Hepatocyte (in vitro differentiated cells): ENCODE data around the gene DOCK2. TPM values are rescaled to one million over a fixed set of nuclear protein-coding genes. Genes with fewer than 3 reads are reported as not detected.
"Not testable (repeated sequence)": the region's sequence is repeated elsewhere in the genome, so short reads cannot be mapped to it uniquely, and the experiment has no call there.

Experiments used
- DNase-seq: peaks from one replicate; pipeline ENCODE4 v3.0.0-alpha.2; 2016; ENCODE audit warnings: low spot score
- H2AFZ ChIP-seq: fragments of 200-600 bp; sonication (generic); 2 replicates; pipeline ENCODE4 v1.6.0; 2016; ENCODE audit warnings: antibody characterized with exemption, mild to moderate bottlenecking
- H3K27ac ChIP-seq: fragments of 200-600 bp; sonication (generic); 2 replicates; pipeline ENCODE4 v1.5.1; 2016; ENCODE audit warnings: mild to moderate bottlenecking
- H3K27me3 ChIP-seq: fragments of 200-600 bp; sonication (generic); 2 replicates; pipeline ENCODE4 v1.6.1; 2016
- H3K36me3 ChIP-seq: fragments of 200-600 bp; sonication (generic); replicated peaks from 2 replicates; pipeline ENCODE4 v1.5.1; 2016; ENCODE audit warnings: low read depth; ENCODE audit not compliant: insufficient read depth
- H3K4me1 ChIP-seq: fragments of 200-600 bp; sonication (generic); 2 replicates; pipeline ENCODE4 v1.5.1; 2016; ENCODE audit warnings: mild to moderate bottlenecking, moderate library complexity; ENCODE audit not compliant: insufficient read depth
- H3K4me2 ChIP-seq: fragments of 200-600 bp; sonication (generic); 2 replicates; pipeline ENCODE4 v1.6.0; 2016
- H3K4me3 ChIP-seq: fragments of 200-600 bp; sonication (generic); 2 replicates; pipeline ENCODE4 v1.5.1; 2016; ENCODE audit warnings: mild to moderate bottlenecking
- H3K79me2 ChIP-seq: fragments of 200-600 bp; sonication (generic); 2 replicates; pipeline ENCODE4 v1.6.0; 2017; ENCODE audit warnings: mild to moderate bottlenecking
- H3K9me2 ChIP-seq: fragments of 200-600 bp; sonication (generic); replicated peaks from 2 replicates; pipeline ENCODE4 v1.6.0; 2017; ENCODE audit warnings: mild to moderate bottlenecking; ENCODE audit not compliant: insufficient read depth
- H3K9me3 ChIP-seq: fragments of 200-600 bp; sonication (generic); 2 replicates; pipeline ENCODE4 v1.5.1; 2016; ENCODE audit warnings: low read depth, mild to moderate bottlenecking
- H4K20me1 ChIP-seq: fragments of 200-600 bp; sonication (generic); 2 replicates; pipeline ENCODE4 v1.6.0; 2016; ENCODE audit warnings: mild to moderate bottlenecking; ENCODE audit not compliant: insufficient read depth, poor library complexity, severe bottlenecking
- EZH2 ChIP-seq: fragments of 200-600 bp; sonication (generic); IDR thresholded peaks from 2 replicates; pipeline ENCODE4 v1.6.1; 2016; ENCODE audit warnings: antibody characterized with exemption, mild to moderate bottlenecking, borderline replicate concordance
- EZH2phosphoT487 ChIP-seq: fragments of 200-600 bp; sonication (generic); IDR thresholded peaks from one replicate; pipeline ENCODE4 v1.6.1; 2018; ENCODE audit warnings: antibody characterized with exemption, mild to moderate bottlenecking, low read depth, moderate library complexity; ENCODE audit not compliant: unreplicated experiment, severe bottlenecking
- WGBS: methylation state at CpG from one replicate; pipeline ENCODE4 v1.1.6; 2016; ENCODE audit warnings: low lambda C conversion rate; ENCODE audit errors: missing lambda C conversion rate; 5-methylcytosine and 5-hydroxymethylcytosine counted together
- polyA plus RNA-seq: library from polyadenylated mRNA; unstranded; fragments of >200 nt; fragmentation: Nextera tagmentation; extraction: Ambion mirVana; gene quantifications from 2 replicates; pipeline ENCODE4 v1.2.1, GENCODE V29; 2016
- total RNA-seq: library from RNA; depleted of rRNA; stranded (reverse); fragments of >200 nt; gene quantifications from 2 replicates; pipeline ENCODE4 v1.2.3, GENCODE V29; 2014
- TF ChIP-seq, protein P1 (sequence below): fragments of 200-600 bp; sonication (generic); IDR thresholded peaks from 2 replicates; pipeline ENCODE4 v1.5.1; 2016; ENCODE audit warnings: antibody characterized with exemption, mild to moderate bottlenecking; ENCODE audit not compliant: poor library complexity

Gene DOCK2
- total and polyA plus RNA-seq, 2 experiments from 2014 or later, result 0.60 TPM; not detected in 1

DNA sequence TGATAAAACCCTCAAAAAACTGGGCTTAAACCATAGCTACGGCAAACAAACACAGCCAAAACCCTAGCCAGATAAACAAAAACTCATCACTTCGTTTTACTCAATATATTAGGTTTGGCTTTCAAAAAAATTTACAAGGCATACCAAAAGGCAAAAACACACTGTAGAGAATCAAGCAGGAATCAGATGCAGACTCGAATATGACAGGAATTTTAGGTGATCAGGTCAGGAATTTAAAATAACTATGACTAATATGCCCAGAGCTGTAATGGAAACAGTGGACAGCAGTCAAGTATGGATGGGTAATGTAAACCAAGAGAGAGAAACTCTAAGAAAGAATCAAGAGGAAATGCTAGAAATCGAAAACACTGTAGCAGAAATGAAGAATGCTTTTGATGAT is 26.5 kb upstream of the DOCK2 start:
- Histone ChIP-seq H3K4me2 (no peak overlapping the region), H4K20me1 (no peaks in the 10 kb centered on the region), H3K36me3 (no peaks in the 10 kb centered on the region), H2AFZ (no peak overlapping the region), H3K9me2 (no peaks in the 10 kb centered on the region), H3K27ac (no peak overlapping the region), H3K27me3 (peaks cover 1% of the 10 kb centered on the region), H3K79me2 (no peaks in the 10 kb centered on the region), H3K4me1 (no peaks in the 10 kb centered on the region), H3K4me3 (no peak overlapping the region), H3K9me3 (no peaks in the 10 kb centered on the region)
- 71% methylated on average over 4 of the region's 4 CpGs for WGBS
- DNase-seq, result no peak
- TF ChIP-seq, protein P1, sequence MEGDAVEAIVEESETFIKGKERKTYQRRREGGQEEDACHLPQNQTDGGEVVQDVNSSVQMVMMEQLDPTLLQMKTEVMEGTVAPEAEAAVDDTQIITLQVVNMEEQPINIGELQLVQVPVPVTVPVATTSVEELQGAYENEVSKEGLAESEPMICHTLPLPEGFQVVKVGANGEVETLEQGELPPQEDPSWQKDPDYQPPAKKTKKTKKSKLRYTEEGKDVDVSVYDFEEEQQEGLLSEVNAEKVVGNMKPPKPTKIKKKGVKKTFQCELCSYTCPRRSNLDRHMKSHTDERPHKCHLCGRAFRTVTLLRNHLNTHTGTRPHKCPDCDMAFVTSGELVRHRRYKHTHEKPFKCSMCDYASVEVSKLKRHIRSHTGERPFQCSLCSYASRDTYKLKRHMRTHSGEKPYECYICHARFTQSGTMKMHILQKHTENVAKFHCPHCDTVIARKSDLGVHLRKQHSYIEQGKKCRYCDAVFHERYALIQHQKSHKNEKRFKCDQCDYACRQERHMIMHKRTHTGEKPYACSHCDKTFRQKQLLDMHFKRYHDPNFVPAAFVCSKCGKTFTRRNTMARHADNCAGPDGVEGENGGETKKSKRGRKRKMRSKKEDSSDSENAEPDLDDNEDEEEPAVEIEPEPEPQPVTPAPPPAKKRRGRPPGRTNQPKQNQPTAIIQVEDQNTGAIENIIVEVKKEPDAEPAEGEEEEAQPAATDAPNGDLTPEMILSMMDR, result no peak
- TF ChIP-seq EZH2 (no peak), EZH2phosphoT487 (no peak)

DNA sequence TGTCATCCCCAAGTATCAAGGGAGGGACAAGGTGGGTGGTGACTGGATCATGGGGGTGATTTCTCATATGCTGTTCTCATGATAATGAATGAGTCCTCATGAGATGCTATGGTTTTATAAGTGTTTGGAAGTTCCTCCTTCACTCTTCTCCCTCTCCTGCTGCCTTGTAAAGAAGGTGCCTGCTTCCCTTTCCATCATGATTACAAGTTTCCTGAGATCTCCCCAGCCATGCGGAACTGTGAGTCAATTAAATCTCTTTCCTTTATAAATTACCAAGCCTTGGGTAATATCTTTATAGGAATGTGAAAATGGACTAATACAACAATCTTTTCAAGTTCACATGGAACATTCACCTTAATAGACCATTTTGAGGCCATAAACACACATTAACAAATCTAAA is 21.5 kb upstream of the DOCK2 start:
- Histone ChIP-seq H3K9me2 (no peaks in the 10 kb centered on the region), H3K4me3 (no peak overlapping the region), H3K27ac (no peak overlapping the region), H2AFZ (no peak overlapping the region), H3K79me2 (no peaks in the 10 kb centered on the region), H3K27me3 (peaks cover 6% of the 10 kb centered on the region), H3K36me3 (no peaks in the 10 kb centered on the region), H4K20me1 (no peaks in the 10 kb centered on the region), H3K4me1 (no peaks in the 10 kb centered on the region), H3K9me3 (no peaks in the 10 kb centered on the region), H3K4me2 (no peak overlapping the region)
- TF ChIP-seq EZH2phosphoT487 (no peak), EZH2 (no peak)
- TF ChIP-seq, protein P1, result no peak
- 80% methylated on average over 1 of the region's 1 CpG for WGBS
- no peak for DNase-seq

DNA sequence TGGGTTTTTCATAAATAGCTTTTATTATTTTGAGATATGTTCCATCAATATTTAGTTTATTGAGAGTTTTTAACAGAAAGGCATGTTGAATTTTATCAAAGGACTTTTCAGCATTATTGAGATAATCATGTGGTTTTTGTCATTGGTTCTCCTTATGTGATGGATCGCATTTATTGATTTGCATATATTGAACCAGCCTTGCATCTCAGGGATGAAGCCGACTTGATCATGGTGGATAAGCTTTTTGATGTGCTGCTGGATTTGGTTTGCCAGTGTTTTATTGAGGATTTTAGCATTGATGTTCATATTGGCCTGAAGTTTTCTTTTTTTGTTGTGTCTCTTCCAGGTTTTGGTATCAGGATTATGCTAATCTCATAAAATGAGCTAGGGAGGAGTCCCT is 12.8 kb upstream of the DOCK2 start:
- not testable (repeated sequence) for H3K27me3 ChIP-seq, H3K9me3 ChIP-seq, H2AFZ ChIP-seq, H3K4me2 ChIP-seq, H3K79me2 ChIP-seq, H3K4me1 ChIP-seq, H3K9me2 ChIP-seq, H3K4me3 ChIP-seq, H4K20me1 ChIP-seq, H3K36me3 ChIP-seq, DNase-seq, H3K27ac ChIP-seq
- 91% methylated on average over 2 of the region's 2 CpGs for WGBS

DNA sequence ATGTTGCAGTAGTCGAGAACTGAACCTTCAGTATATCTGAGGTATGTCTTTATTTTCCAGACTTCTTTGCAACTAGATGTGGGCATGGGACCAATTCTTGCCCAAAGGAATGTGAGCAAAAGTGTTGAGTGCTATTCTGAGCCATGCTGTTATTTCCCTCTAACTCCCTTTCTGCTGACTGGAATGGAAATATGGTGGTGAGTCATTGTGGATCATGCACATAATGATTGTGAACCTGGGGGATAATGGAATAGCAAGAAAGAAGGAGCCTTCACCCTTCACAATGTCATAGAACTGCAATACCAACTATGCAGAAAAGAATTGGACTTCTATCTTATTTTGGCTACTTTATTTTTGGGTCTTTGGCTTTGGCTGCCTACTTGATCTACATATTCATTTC is 10.3 kb upstream of the DOCK2 start:
- no peak for TF ChIP-seq EZH2
- no peaks in the 10 kb centered on the region for H3K79me2 ChIP-seq
- H3K27ac ChIP-seq, result no peak overlapping the region
- no peaks in the 10 kb centered on the region for H3K27me3 ChIP-seq
- DNase-seq, result peak; percentile 10
- WGBS, result 93% methylated on average over 1 of the region's 1 CpG
- H3K4me2 ChIP-seq, result no peak overlapping the region
- no peak overlapping the region for H2AFZ ChIP-seq
- no peaks in the 10 kb centered on the region for H3K4me1 ChIP-seq
- no peak overlapping the region for H3K4me3 ChIP-seq
- H4K20me1 ChIP-seq, result no peaks in the 10 kb centered on the region
- no peaks in the 10 kb centered on the region for H3K9me2 ChIP-seq
- H3K36me3 ChIP-seq, result no peaks in the 10 kb centered on the region
- H3K9me3 ChIP-seq, result no peaks in the 10 kb centered on the region
